NCI-H1436 treated with DMSO at 0.1 percent for 48 hours (cell line): ENCODE results near the gene HBG1.

Source experiments
- DNase-seq: peaks from one replicate; lab custom pipeline; 2025; lab: John Stamatoyannopoulos, UW

The HBG1 gene

GRCh38 chr11:5226732-5227310 lies 22.8 kb downstream of the HBG1 start, which contains the start of gene HBB:
TSS of gene HBB (minus strand) at chr11:5227071. CDS start at chr11:5227021, 50 bp downstream.
- DNase-seq = peak; percentile 3

GRCh38 chr11:5225480-5225871 lies 24.2 kb downstream of the HBG1 start:
- DNase-seq = no peak

GRCh38 chr11:5224538-5225479 lies 24.8 kb downstream of the HBG1 start:
- DNase-seq = no peak

GRCh38 chr11:5223686-5224085 lies 26.0 kb downstream of the HBG1 start:
- no peak for DNase-seq

GRCh38 chr11:5223146-5223545 lies 26.5 kb downstream of the HBG1 start:
- no peak for DNase-seq

GRCh38 chr11:5210376-5210885 lies 39.2 kb downstream of the HBG1 start:
- no peak for DNase-seq

- DNase-seq = no peak
These were observed 44.9 kb downstream of the HBG1 start for GRCh38 chr11:5204787-5205186.

GRCh38 chr11:5203366-5203765 lies 46.3 kb downstream of the HBG1 start:
- no peak for DNase-seq

GRCh38 chr11:5200582-5200981 lies 49.1 kb downstream of the HBG1 start, which contains the start of gene OR51V1:
TSS of gene OR51V1 (minus strand) at chr11:5200682. CDS start at chr11:5200682, 0 bp downstream.
- DNase-seq = no peak

GRCh38 chr11:5198285-5198684 lies 51.4 kb downstream of the HBG1 start:
- no peak for DNase-seq
